Measurements from ENCODE around the gene OR12D1. TPM values are rescaled to one million over a fixed set of nuclear protein-coding genes. Genes with fewer than 3 reads are reported as not detected.

OR12D1 gene
- total and polyA plus RNA-seq, 9 of the 15 experiments (the other 6 are each of a cell fraction or from before 2014, with no cell fraction given) = not detected

DNA sequence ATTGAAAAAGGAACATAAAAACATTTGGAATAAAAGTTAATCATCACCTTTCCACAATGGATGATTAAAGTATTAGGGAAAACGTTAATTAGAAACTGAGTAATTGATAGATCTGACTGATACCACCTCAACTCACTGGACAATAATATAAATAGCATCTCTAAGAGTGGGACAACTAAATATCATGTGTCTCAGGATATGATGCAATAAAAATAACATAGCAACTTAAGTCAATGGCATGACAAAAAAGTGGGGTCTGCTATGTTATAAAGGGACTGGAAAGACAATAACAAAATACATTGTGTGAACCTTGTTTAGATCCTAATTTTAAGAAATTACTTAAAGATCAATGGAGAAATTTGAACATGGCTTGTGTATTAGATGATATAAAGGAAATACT is 10.3 kb downstream of the OR12D1 start:
- Histone ChIP-seq H3K36me3 (ENCODE audit: control insufficient read depth, insufficient read depth, low read length) (no peaks in the 10 kb centered on the region), H3K9me1 (ENCODE audit: control insufficient read depth, insufficient read depth, low read length) (no peaks in the 10 kb centered on the region), H3K79me2 (ENCODE audit: control insufficient read depth, insufficient read depth, low read length) (no peaks in the 10 kb centered on the region), H3K27me3 (ENCODE audit: control insufficient read depth in 2 of 2, insufficient read depth in 2 of 2, low read length in 2 of 2) (peaks cover 0 to 12% of the 10 kb centered on the region in 2 experiments; a peak in 3 of 5 replicates), H3K4me2 (ENCODE audit: insufficient read depth, low read length) (no peak overlapping the region), H2AFZ (ENCODE audit: low read depth, low read length) (no peak overlapping the region), H3K9ac (ENCODE audit: insufficient read depth in 1 of 2, low read depth in 2 of 2, low read length in 2 of 2) (no peak overlapping the region), H3K9me3 (replicated peaks; ENCODE audit: control insufficient read depth, insufficient read depth, low read depth, low read length) (no peaks in the 10 kb centered on the region), H4K20me1 (replicated peaks; ENCODE audit: control insufficient read depth, insufficient read depth, low read length) (no peaks in the 10 kb centered on the region), H3K27ac (ENCODE audit: extremely low read depth, low read depth, low read length) (no peak overlapping the region), H3K4me3 (no peak overlapping the region), H3K4me1 (replicated peaks in 1 of 2; ENCODE audit: control insufficient read depth in 2 of 2, insufficient read depth in 2 of 2, low read length in 2 of 2) (no peaks in the 10 kb centered on the region)
- CTCF ChIA-PET (ENCODE audit: low intra/inter-chr PET ratio) = interaction anchor here (1.6 kb wide), 1 partner anchor 165 kb away, joined by 4 read pairs; no protein-coding TSS in a partner anchor
- intact Hi-C loops (cut with micrococcal nuclease) (no loop called here), in situ Hi-C loops (cut with MboI) (no loop called here)
- DNase-seq (ENCODE audit: extremely low read depth in 1 of 4, low spot score in 3 of 4) (no peak), ATAC-seq (no peak), FAIRE-seq (no peak)
- POLR2A ChIA-PET = interaction anchor here (1.4 kb wide), 1 partner anchor 10 kb away, joined by 4 read pairs; no protein-coding TSS in a partner anchor
- BruUV-seq (replicated peaks) = no TSS peak
- TF ChIP-seq CEBPG (CRISPR knock-in tag; IDR thresholded peaks at IDR 0.05) (no peak), CEBPG (tag; conservative IDR thresholded peaks at IDR 0.05 in 1 of 2, IDR thresholded peaks at IDR 0.05 in 1 of 2) (peak; percentile 43 to 82), CEBPB (tag; IDR thresholded peaks at IDR 0.05) (no peak)
- TF ChIP-seq, protein P1, sequence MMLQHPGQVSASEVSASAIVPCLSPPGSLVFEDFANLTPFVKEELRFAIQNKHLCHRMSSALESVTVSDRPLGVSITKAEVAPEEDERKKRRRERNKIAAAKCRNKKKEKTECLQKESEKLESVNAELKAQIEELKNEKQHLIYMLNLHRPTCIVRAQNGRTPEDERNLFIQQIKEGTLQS (IDR thresholded peaks at IDR 0.05) = peak; percentile 48; the same call in 1 of the 2 replicates
- TF ChIP-seq, protein P1 (CRISPR knock-in tag; conservative IDR thresholded peaks at IDR 0.05) = no peak
- 0% methylated on average over 1 of the region's 1 CpG for WGBS (ENCODE audit: insufficient coverage, low coverage, missing lambda C conversion rate)
